A549 (cell line): ENCODE measurements around the gene ANKRD37. TPM values are rescaled to one million over a fixed set of nuclear protein-coding genes. Genes with fewer than 3 reads are reported as not detected.

Experiments used
- ATAC-seq, 2 experiments: fragments of 200-7000 bp in 1 of 2; fragments of >200 bp in 1 of 2; cut with Nextera tagmentation in 1 of 2; cut with Tn5 transposase in 1 of 2; 3 replicates each; pipeline versions ENCODE4 v1.8.0 to v1.9.1; 2018 to 2020; ENCODE audit warnings: mild to moderate bottlenecking in 1 of 2, moderate library complexity in 1 of 2
- CTCF ChIA-PET: fragments of 300-600 bp; sonication (Branson Sonifier 250); formaldehyde crosslinking; extraction: SDS; loops from one replicate; lab custom pipeline; 2021; ENCODE audit warnings: antibody characterized with exemption, inconsistent platforms; lab: Yijun Ruan, JAX
- POLR2A ChIA-PET: fragments of 350-600 bp; formaldehyde crosslinking; extraction: SDS; loops from one replicate; lab custom pipeline; 2021; ENCODE audit warnings: antibody characterized with exemption, inconsistent platforms; lab: Yijun Ruan, JAX
- DNase-seq, 2 experiments: peaks; one replicate each; pipeline versions ENCODE4 v3.0.0 to v3.0.0-alpha.2; 2011 to 2016; ENCODE audit warnings: low read depth in 1 of 2, low spot score in 1 of 2
- FAIRE-seq: peaks from 2 replicates; lab custom pipeline; 2011; peaks lifted over from hg19 to GRCh38; lab: Jason Lieb, UNC
- H3K27ac ChIP-seq, 2 experiments: fragments of >200 bp; sonication (Bioruptor Twin); formaldehyde crosslinking; 3 replicates each; pipeline ENCODE4 v1.5.1; 2016 to 2017
- H3K4me1 ChIP-seq: fragments of >200 bp; sonication (Bioruptor Twin); formaldehyde crosslinking; 3 replicates; pipeline ENCODE4 v1.6.1; 2016
- H3K4me2 ChIP-seq: fragments of >200 bp; sonication (Bioruptor Twin); formaldehyde crosslinking; 3 replicates; pipeline ENCODE4 v1.6.1; 2016
- H3K4me3 ChIP-seq: fragments of >200 bp; sonication (Bioruptor Twin); formaldehyde crosslinking; 3 replicates; pipeline ENCODE4 v1.5.1; 2016
- H3K9me3 ChIP-seq: fragments of >200 bp; sonication (Bioruptor Twin); formaldehyde crosslinking; 3 replicates; pipeline ENCODE4 v1.6.1; 2016
- BHLHE40 ChIP-seq: IDR thresholded peaks from 2 replicates; pipeline ENCODE4 v1.6.1; 2012; ENCODE audit warnings: low read depth, low read length, inconsistent platforms
- CBX2 ChIP-seq: fragments of 200-600 bp; sonication (generic); IDR thresholded peaks from 2 replicates; pipeline ENCODE4 v1.6.1; 2016; ENCODE audit warnings: low read depth, mild to moderate bottlenecking, borderline replicate concordance
- CBX8 ChIP-seq: fragments of 200-600 bp; sonication (generic); IDR thresholded peaks from 2 replicates; pipeline ENCODE4 v1.6.1; 2016
- CHD2 ChIP-seq: fragments of 150-350 bp; IDR thresholded peaks from 2 replicates; pipeline ENCODE4 v1.6.1; 2014; ENCODE audit warnings: low read length; ENCODE audit not compliant: partially characterized antibody
- EHMT2 ChIP-seq: fragments of 200-600 bp; sonication (generic); IDR thresholded peaks from 2 replicates; pipeline ENCODE4 v1.6.1; 2016; ENCODE audit warnings: antibody characterized with exemption, low read depth, mild to moderate bottlenecking, moderate library complexity
- EP300 ChIP-seq, 2 experiments: fragments of >200 bp; sonication (Bioruptor Twin); formaldehyde crosslinking; IDR thresholded peaks; 2 replicates in 1 of 2; 3 replicates in 1 of 2; pipeline ENCODE4 v1.6.1; 2016 to 2017
- ESRRA ChIP-seq: fragments of 150-350 bp; IDR thresholded peaks from 2 replicates; pipeline ENCODE4 v1.6.1; 2014; ENCODE audit warnings: mild to moderate bottlenecking, low read length, borderline replicate concordance
- FOSB ChIP-seq: fragments of 250-450 bp; sonication (Bioruptor Pico); IDR thresholded peaks from 2 replicates; pipeline ENCODE4 v1.5.0; 2020; ENCODE audit warnings: mild to moderate bottlenecking, moderate library complexity
- FOSL2 ChIP-seq, 2 experiments: fragments of 450-650 bp in 1 of 2; fragments of >200 bp in 1 of 2; sonication (Bioruptor Twin) in 1 of 2; formaldehyde crosslinking; IDR thresholded peaks; 2 replicates each; pipeline versions ENCODE4 v1.5.0 to v1.6.1; 2016 to 2020; ENCODE audit warnings: mild to moderate bottlenecking in 1 of 2, moderate library complexity in 1 of 2
- GATA3 ChIP-seq: IDR thresholded peaks from 2 replicates; pipeline ENCODE4 v1.6.1; 2012; ENCODE audit warnings: borderline replicate concordance
- HEYL ChIP-seq: fragments of 250-450 bp; sonication (Bioruptor Pico); IDR thresholded peaks from 2 replicates; pipeline ENCODE4 v1.8.0; 2021; ENCODE audit warnings: mild to moderate bottlenecking, moderate library complexity
- HOXB5 ChIP-seq: fragments of 250-450 bp; sonication (Bioruptor Pico); IDR thresholded peaks from 2 replicates; pipeline ENCODE4 v1.5.0; 2020; ENCODE audit warnings: mild to moderate bottlenecking, moderate library complexity
- JUN ChIP-seq, 2 experiments: fragments of >200 bp; sonication (Bioruptor Twin); formaldehyde crosslinking; IDR thresholded peaks; 2 replicates in 1 of 2; 3 replicates in 1 of 2; pipeline ENCODE4 v1.6.1; 2016 to 2017
- KDM5A ChIP-seq: fragments of 200-600 bp; sonication (generic); IDR thresholded peaks from 2 replicates; pipeline ENCODE4 v1.6.1; 2016; ENCODE audit warnings: antibody characterized with exemption, mild to moderate bottlenecking
- MYC ChIP-seq: IDR thresholded peaks from 2 replicates; pipeline ENCODE4 v1.6.1; 2012; ENCODE audit warnings: mild to moderate bottlenecking, inconsistent platforms, low read length, improper control_type of control experiment, borderline replicate concordance
- NPAS2 ChIP-seq: fragments of 250-450 bp; sonication (Bioruptor Pico); IDR thresholded peaks from 2 replicates; pipeline ENCODE4 v1.8.0; 2022; ENCODE audit warnings: mild to moderate bottlenecking, moderate library complexity, borderline replicate concordance
- PHF8 ChIP-seq: fragments of 200-600 bp; sonication (generic); IDR thresholded peaks from 2 replicates; pipeline ENCODE4 v1.6.1; 2016; ENCODE audit warnings: low read depth, mild to moderate bottlenecking, antibody characterized with exemption, moderate library complexity, borderline replicate concordance
- POLR2A ChIP-seq: IDR thresholded peaks from 2 replicates; pipeline ENCODE4 v1.6.1; 2012; ENCODE audit warnings: mild to moderate bottlenecking, low read length
- RARB ChIP-seq: fragments of 250-450 bp; sonication (Bioruptor Pico); IDR thresholded peaks from 2 replicates; pipeline ENCODE4 v1.8.0; 2021; ENCODE audit warnings: mild to moderate bottlenecking, moderate library complexity
- RFX5 ChIP-seq: fragments of 450-650 bp; IDR thresholded peaks from 2 replicates; pipeline ENCODE4 v1.7.1; 2014; ENCODE audit warnings: antibody characterized with exemption, mild to moderate bottlenecking, moderate library complexity
- SMC3 ChIP-seq: fragments of >200 bp; sonication (Bioruptor Twin); formaldehyde crosslinking; IDR thresholded peaks from 3 replicates; pipeline ENCODE4 v1.6.1; 2018; ENCODE audit warnings: inconsistent platforms
- SREBF2 ChIP-seq: fragments of 450-650 bp; IDR thresholded peaks from 2 replicates; pipeline ENCODE4 v1.6.1; 2014; ENCODE audit warnings: mild to moderate bottlenecking, moderate library complexity
- ZC3H11A ChIP-seq: fragments of 450-650 bp; IDR thresholded peaks from 2 replicates; pipeline ENCODE4 v1.6.1; 2014; ENCODE audit warnings: antibody characterized with exemption, mild to moderate bottlenecking
- ZFP36 ChIP-seq: fragments of 450-650 bp; IDR thresholded peaks from 2 replicates; pipeline ENCODE4 v1.6.1; 2014; ENCODE audit warnings: borderline replicate concordance; ENCODE audit not compliant: partially characterized antibody
- ZNF302 ChIP-seq: fragments of 250-450 bp; sonication (Bioruptor Pico); IDR thresholded peaks from 2 replicates; pipeline ENCODE4 v1.9.0; 2021; ENCODE audit warnings: inconsistent platforms, mild to moderate bottlenecking, moderate library complexity
- WGBS: methylation state at CpG from one replicate; pipeline ENCODE4 v1.1.6; 2017; ENCODE audit errors: missing lambda C conversion rate; 5-methylcytosine and 5-hydroxymethylcytosine counted together
- polyA plus RNA-seq, 4 experiments: library from polyadenylated mRNA; depleted of rRNA in 3 of 4; stranded (reverse); fragments of >200 nt; fragmentation: RNase III in 1 of 4; extraction: RNeasy Plus Mini Kit Qiagen cat#74134 plus additional on column Dnase treatment in 1 of 4; gene quantifications; 2 replicates in 3 of 4; 3 replicates in 1 of 4; pipeline ENCODE4 v1.2.3, GENCODE V29; 2011 to 2017
- TF ChIP-seq, protein P1 (sequence below): fragments of >200 bp; sonication (Bioruptor Twin); formaldehyde crosslinking; IDR thresholded peaks from 2 replicates; pipeline ENCODE4 v1.6.1; 2016
- TF ChIP-seq, protein P2 (sequence below): IDR thresholded peaks from 2 replicates; pipeline ENCODE4 v1.6.1; 2012
- TF ChIP-seq, protein P3 (sequence below): fragments of 250-450 bp; sonication (Bioruptor Pico); IDR thresholded peaks from 2 replicates; pipeline ENCODE4 v1.5.0; 2020; ENCODE audit warnings: low read depth, mild to moderate bottlenecking, moderate library complexity
- TF ChIP-seq, protein P4 (sequence below): fragments of 150-350 bp; IDR thresholded peaks from 2 replicates; pipeline ENCODE4 v1.6.1; 2014; ENCODE audit warnings: low read depth, mild to moderate bottlenecking, low read length
- TF ChIP-seq, protein P5 (sequence below): IDR thresholded peaks from 2 replicates; pipeline ENCODE4 v1.6.1; 2012; ENCODE audit warnings: low read depth, borderline replicate concordance
- TF ChIP-seq, protein P6 (sequence below): fragments of 200-600 bp; sonication (generic); IDR thresholded peaks from 2 replicates; pipeline ENCODE4 v1.6.1; 2016; ENCODE audit warnings: antibody characterized with exemption, mild to moderate bottlenecking, moderate library complexity
- TF ChIP-seq, protein P7 (sequence below): fragments of >200 bp; sonication (Bioruptor Twin); formaldehyde crosslinking; IDR thresholded peaks from 3 replicates; pipeline ENCODE4 v1.5.1; 2016

Gene ANKRD37
- polyA plus RNA-seq, 2 of the 4 experiments (the other 2 are of a cell fraction) = 3.5 to 4.1 TPM

DNA sequence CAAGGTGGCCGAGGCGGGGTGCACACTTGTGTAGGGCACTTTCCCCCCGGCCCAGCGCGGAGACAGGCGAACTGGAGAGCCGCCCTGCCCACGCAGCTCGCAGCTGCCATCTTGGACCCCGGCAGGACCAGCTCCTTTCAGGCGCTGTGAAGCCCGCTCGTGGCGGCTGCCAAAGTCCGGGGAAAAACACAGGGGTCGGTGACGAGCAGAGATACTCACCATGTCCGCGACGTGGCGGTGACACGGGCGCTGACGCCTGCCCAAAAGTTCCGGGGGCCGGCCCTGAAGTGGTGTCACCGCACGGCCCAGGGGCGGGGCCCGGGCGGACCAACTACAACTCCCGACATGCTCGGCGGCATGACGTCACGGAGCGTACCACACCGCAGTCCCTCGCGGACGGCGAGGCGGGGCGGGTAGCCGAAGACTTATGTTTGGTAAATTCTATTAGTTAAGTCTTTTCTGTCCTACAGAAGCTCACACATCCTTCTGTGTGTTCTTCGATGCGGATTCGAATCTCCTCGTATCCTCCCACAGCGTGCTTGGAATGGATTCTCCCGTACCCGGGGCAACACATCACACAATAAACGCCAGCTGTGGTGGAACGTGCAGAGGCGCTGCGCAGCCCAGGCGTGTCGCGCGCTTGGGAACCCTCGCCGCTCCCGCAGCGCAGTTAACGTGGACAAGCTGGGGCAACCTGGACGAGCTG lies 29.2 kb downstream of the ANKRD37 start, which contains the start of gene UFSP2:
TSS of gene UFSP2 (minus strand) at position 318 of the 706 bp plus-strand sequence. CDS start at position 222, 96 bp downstream.
- H3K4me3 ChIP-seq = peak within 1 kb of the TSS; percentile 74
- FAIRE-seq (no peak), DNase-seq (peak; percentile 70 to 87), ATAC-seq (peak; percentile 94 to 97)
- H3K4me2 ChIP-seq = peak within 1 kb of the TSS; percentile 92
- H3K4me1 ChIP-seq = 0 out of 3 replicates have a peak, but pooled peaks cover 6% of the 10 kb centered on the region
- no peak for TF ChIP-seq CHD2
- no peak for TF ChIP-seq RARB (CRISPR knock-in tag)
- TF ChIP-seq, protein P1, sequence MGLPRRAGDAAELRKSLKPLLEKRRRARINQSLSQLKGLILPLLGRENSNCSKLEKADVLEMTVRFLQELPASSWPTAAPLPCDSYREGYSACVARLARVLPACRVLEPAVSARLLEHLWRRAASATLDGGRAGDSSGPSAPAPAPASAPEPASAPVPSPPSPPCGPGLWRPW = no peak
- no peak for TF ChIP-seq SREBF2
- no peak for TF ChIP-seq EP300 (IDR thresholded peaks at IDR 0.05)
- no peak for TF ChIP-seq RFX5
- TF ChIP-seq ZC3H11A = no peak
- TF ChIP-seq PHF8 = peak; percentile 53
- TF ChIP-seq BHLHE40 = peak; percentile 89
- TF ChIP-seq MYC = 0 out of 2 replicates have a peak, but pooled peaks have one; percentile 41
- TF ChIP-seq GATA3 = peak; percentile 75
- TF ChIP-seq, protein P2, sequence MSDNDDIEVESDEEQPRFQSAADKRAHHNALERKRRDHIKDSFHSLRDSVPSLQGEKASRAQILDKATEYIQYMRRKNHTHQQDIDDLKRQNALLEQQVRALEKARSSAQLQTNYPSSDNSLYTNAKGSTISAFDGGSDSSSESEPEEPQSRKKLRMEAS = peak; percentile 81
- no peak for TF ChIP-seq ZFP36
- no peak for TF ChIP-seq EHMT2
- TF ChIP-seq CBX8 = no peak
- TF ChIP-seq NPAS2 (CRISPR knock-in tag) = no peak
- no peak for TF ChIP-seq SMC3
- TF ChIP-seq POLR2A = peak; percentile 51
- no peak for TF ChIP-seq HOXB5 (CRISPR knock-in tag)
- TF ChIP-seq KDM5A = no peak
- no peak for TF ChIP-seq ESRRA
- peak in 1 of 2 experiments; percentile 62; a peak in 2 of 5 replicates for TF ChIP-seq JUN (IDR thresholded peaks at IDR 0.05)
- TF ChIP-seq, protein P3, sequence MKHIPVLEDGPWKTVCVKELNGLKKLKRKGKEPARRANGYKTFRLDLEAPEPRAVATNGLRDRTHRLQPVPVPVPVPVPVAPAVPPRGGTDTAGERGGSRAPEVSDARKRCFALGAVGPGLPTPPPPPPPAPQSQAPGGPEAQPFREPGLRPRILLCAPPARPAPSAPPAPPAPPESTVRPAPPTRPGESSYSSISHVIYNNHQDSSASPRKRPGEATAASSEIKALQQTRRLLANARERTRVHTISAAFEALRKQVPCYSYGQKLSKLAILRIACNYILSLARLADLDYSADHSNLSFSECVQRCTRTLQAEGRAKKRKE = no peak
- TF ChIP-seq, protein P4, sequence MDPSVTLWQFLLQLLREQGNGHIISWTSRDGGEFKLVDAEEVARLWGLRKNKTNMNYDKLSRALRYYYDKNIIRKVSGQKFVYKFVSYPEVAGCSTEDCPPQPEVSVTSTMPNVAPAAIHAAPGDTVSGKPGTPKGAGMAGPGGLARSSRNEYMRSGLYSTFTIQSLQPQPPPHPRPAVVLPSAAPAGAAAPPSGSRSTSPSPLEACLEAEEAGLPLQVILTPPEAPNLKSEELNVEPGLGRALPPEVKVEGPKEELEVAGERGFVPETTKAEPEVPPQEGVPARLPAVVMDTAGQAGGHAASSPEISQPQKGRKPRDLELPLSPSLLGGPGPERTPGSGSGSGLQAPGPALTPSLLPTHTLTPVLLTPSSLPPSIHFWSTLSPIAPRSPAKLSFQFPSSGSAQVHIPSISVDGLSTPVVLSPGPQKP = no peak
- TF ChIP-seq FOSL2 (IDR thresholded peaks at IDR 0.05) = no peak
- peak; percentile 20; the same call in 1 of the 2 replicates for TF ChIP-seq FOSL2 (CRISPR knock-in tag; IDR thresholded peaks at IDR 0.05)
- TF ChIP-seq FOSB (CRISPR knock-in tag) = no peak
- no peak for TF ChIP-seq ZNF302
- TF ChIP-seq, protein P5, sequence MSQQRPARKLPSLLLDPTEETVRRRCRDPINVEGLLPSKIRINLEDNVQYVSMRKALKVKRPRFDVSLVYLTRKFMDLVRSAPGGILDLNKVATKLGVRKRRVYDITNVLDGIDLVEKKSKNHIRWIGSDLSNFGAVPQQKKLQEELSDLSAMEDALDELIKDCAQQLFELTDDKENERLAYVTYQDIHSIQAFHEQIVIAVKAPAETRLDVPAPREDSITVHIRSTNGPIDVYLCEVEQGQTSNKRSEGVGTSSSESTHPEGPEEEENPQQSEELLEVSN = 0 out of 2 replicates have a peak, but pooled peaks have one; percentile 44
- TF ChIP-seq, protein P6, sequence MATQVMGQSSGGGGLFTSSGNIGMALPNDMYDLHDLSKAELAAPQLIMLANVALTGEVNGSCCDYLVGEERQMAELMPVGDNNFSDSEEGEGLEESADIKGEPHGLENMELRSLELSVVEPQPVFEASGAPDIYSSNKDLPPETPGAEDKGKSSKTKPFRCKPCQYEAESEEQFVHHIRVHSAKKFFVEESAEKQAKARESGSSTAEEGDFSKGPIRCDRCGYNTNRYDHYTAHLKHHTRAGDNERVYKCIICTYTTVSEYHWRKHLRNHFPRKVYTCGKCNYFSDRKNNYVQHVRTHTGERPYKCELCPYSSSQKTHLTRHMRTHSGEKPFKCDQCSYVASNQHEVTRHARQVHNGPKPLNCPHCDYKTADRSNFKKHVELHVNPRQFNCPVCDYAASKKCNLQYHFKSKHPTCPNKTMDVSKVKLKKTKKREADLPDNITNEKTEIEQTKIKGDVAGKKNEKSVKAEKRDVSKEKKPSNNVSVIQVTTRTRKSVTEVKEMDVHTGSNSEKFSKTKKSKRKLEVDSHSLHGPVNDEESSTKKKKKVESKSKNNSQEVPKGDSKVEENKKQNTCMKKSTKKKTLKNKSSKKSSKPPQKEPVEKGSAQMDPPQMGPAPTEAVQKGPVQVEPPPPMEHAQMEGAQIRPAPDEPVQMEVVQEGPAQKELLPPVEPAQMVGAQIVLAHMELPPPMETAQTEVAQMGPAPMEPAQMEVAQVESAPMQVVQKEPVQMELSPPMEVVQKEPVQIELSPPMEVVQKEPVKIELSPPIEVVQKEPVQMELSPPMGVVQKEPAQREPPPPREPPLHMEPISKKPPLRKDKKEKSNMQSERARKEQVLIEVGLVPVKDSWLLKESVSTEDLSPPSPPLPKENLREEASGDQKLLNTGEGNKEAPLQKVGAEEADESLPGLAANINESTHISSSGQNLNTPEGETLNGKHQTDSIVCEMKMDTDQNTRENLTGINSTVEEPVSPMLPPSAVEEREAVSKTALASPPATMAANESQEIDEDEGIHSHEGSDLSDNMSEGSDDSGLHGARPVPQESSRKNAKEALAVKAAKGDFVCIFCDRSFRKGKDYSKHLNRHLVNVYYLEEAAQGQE = no peak
- TF ChIP-seq, protein P7, sequence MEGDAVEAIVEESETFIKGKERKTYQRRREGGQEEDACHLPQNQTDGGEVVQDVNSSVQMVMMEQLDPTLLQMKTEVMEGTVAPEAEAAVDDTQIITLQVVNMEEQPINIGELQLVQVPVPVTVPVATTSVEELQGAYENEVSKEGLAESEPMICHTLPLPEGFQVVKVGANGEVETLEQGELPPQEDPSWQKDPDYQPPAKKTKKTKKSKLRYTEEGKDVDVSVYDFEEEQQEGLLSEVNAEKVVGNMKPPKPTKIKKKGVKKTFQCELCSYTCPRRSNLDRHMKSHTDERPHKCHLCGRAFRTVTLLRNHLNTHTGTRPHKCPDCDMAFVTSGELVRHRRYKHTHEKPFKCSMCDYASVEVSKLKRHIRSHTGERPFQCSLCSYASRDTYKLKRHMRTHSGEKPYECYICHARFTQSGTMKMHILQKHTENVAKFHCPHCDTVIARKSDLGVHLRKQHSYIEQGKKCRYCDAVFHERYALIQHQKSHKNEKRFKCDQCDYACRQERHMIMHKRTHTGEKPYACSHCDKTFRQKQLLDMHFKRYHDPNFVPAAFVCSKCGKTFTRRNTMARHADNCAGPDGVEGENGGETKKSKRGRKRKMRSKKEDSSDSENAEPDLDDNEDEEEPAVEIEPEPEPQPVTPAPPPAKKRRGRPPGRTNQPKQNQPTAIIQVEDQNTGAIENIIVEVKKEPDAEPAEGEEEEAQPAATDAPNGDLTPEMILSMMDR = no peak
- TF ChIP-seq CBX2 = no peak
- no peak for TF ChIP-seq HEYL (CRISPR knock-in tag)
- peak within 1 kb of the TSS; percentile 90 to 95 for H3K27ac ChIP-seq
- 2% methylated on average over 25 of the region's 66 CpGs for WGBS
- H3K9me3 ChIP-seq = no peaks in the 10 kb centered on the region
- ChIA-PET POLR2A (interaction anchor here (0.6 to 1.6 kb wide), 3 partner anchors 15 to 170 kb away, joined by 3 to 8 read pairs (median 4); partner anchors contain the start of genes ANKRD37 and LRP2BP), CTCF (interaction anchor here (0.7 to 1.2 kb wide), 3 partner anchors 35 to 242 kb away, joined by 3 read pairs; no protein-coding TSS in a partner anchor)
